ENCODE results near the gene PMPCA. TPM values are rescaled to one million over a fixed set of nuclear protein-coding genes. Genes with fewer than 3 reads are reported as not detected.

PMPCA gene
- polyA plus RNA-seq, 1 donor (not counting 4 experiments of a cell fraction or from before 2014, with no cell fraction given), result 85.9 TPM

DNA sequence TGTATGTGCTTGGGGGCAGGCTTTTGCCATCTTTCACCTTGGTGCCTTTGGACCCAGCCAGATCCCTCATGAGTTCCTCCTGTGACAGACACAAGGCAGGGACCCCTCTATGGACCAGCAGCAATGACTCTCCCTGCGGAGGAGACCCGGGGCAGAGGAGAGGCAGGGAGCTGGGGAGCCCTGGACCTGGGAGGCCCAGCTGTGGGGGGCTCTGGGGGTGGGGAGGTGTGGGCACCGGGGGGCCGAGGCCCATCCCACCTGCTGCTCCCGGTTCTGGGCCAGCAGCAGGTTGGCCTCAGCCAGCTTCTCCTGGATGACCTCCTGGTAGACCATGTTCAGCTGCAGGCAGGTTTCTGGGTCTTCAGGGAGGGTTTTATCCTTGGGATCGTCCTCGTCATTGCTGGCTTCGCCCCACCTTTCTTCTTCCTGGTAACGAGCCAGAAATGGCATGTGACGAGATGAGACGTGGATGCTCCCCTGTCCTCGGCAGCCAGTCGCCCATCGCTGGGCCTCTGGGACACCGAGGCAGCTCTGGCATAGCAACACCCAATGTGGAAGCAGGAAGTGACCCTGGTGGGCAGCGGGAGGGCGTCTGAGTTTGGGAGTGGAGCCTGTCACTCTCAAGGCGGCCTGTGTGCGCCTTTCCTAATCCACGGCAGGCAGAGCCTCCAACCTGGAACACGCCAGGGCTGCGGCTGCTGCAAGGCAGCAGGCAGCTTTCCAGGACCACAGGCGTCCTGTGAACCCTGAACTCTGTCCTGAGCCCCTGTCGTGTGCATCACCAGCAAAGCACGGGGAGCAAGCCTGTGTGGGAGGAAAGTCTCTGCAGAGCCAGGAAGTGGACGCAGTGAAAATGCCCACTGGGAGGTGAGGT is 14.9 kb upstream of the PMPCA start:
- Histone ChIP-seq H3K79me2 (ENCODE audit: control insufficient read depth, insufficient read depth, low read length) (peaks cover 37% of the 10 kb centered on the region), H3K9ac (ENCODE audit: control insufficient read depth, extremely low read depth, insufficient read depth, low read length) (no peak overlapping the region), H3K27ac (ENCODE audit: control insufficient read depth, insufficient read depth, low read length) (no peak overlapping the region), H3K4me3 (ENCODE audit: control insufficient read depth in 2 of 3, extremely low read depth in 1 of 3, insufficient read depth in 2 of 3, low read depth in 1 of 3, low read length in 3 of 3) (no peak overlapping the region), H4K20me1 (ENCODE audit: control insufficient read depth, extremely low read depth, insufficient read depth, low read length) (peaks cover 5% of the 10 kb centered on the region), H3K4me2 (ENCODE audit: control insufficient read depth, extremely low read depth, insufficient read depth, low read depth, low read length) (no peak overlapping the region), H3K27me3 (ENCODE audit: control insufficient read depth, extremely low read depth, insufficient read depth, low read length) (no peaks in the 10 kb centered on the region), H2AFZ (ENCODE audit: control insufficient read depth, low read length) (no peak overlapping the region), H3K36me3 (ENCODE audit: control insufficient read depth in 2 of 2, extremely low read depth in 1 of 2, insufficient read depth in 2 of 2, low read length in 2 of 2) (peaks cover 52 to 59% of the 10 kb centered on the region in 2 experiments), H3K9me1 (ENCODE audit: control insufficient read depth, extremely low read depth, insufficient read depth, low read length) (peaks cover 4% of the 10 kb centered on the region), H3K9me3 (ENCODE audit: control insufficient read depth, low read depth, low read length) (no peaks in the 10 kb centered on the region), H3K4me1 (ENCODE audit: control insufficient read depth, extremely low read depth, insufficient read depth, low read length) (peaks cover 12% of the 10 kb centered on the region)
- DNase-seq (ENCODE audit: low read depth, low spot score) (no peak), FAIRE-seq (no peak)
- dilution Hi-C loops (cut with MboI; ENCODE audit: extremely low pct_ligation_motif_present, low sequenced_read_pairs), result no loop called here
- TF ChIP-seq EZH2 (IDR thresholded peaks at IDR 0.05; ENCODE audit: low read length), result no peak
- TF ChIP-seq, protein P1, sequence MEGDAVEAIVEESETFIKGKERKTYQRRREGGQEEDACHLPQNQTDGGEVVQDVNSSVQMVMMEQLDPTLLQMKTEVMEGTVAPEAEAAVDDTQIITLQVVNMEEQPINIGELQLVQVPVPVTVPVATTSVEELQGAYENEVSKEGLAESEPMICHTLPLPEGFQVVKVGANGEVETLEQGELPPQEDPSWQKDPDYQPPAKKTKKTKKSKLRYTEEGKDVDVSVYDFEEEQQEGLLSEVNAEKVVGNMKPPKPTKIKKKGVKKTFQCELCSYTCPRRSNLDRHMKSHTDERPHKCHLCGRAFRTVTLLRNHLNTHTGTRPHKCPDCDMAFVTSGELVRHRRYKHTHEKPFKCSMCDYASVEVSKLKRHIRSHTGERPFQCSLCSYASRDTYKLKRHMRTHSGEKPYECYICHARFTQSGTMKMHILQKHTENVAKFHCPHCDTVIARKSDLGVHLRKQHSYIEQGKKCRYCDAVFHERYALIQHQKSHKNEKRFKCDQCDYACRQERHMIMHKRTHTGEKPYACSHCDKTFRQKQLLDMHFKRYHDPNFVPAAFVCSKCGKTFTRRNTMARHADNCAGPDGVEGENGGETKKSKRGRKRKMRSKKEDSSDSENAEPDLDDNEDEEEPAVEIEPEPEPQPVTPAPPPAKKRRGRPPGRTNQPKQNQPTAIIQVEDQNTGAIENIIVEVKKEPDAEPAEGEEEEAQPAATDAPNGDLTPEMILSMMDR (optimal IDR thresholded peaks at IDR 0.05 in 1 of 3, IDR thresholded peaks at IDR 0.05 in 1 of 3, conservative IDR thresholded peaks at IDR 0.05 in 1 of 3; ENCODE audit: extremely low read depth in 1 of 3, insufficient read depth in 2 of 3, low read length in 3 of 3), result no peak

DNA sequence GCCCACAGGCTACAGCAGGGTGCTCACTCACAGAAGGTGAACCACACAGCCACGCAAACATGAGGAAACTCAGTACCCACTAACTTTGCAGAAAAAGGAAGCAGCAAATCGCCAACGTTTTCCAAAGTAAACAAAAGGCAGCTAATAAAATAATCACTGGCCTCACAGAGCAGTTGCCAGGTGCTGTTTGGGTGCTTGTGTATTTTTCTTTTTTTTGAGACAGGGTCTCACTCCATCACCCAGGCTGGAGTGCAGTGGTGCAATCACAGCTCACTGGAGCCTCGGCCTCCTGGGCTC is 14.3 kb upstream of the PMPCA start:
- Histone ChIP-seq H3K9me1 (ENCODE audit: control insufficient read depth, extremely low read depth, insufficient read depth, low read length) (peaks cover 4% of the 10 kb centered on the region), H2AFZ (ENCODE audit: control insufficient read depth, low read length) (no peak overlapping the region), H4K20me1 (ENCODE audit: control insufficient read depth, extremely low read depth, insufficient read depth, low read length) (peaks cover 5% of the 10 kb centered on the region), H3K4me3 (ENCODE audit: control insufficient read depth in 2 of 3, extremely low read depth in 1 of 3, insufficient read depth in 2 of 3, low read depth in 1 of 3, low read length in 3 of 3) (no peak overlapping the region), H3K36me3 (ENCODE audit: control insufficient read depth in 2 of 2, extremely low read depth in 1 of 2, insufficient read depth in 2 of 2, low read length in 2 of 2) (peaks cover 53 to 57% of the 10 kb centered on the region in 2 experiments), H3K79me2 (ENCODE audit: control insufficient read depth, insufficient read depth, low read length) (peaks cover 37% of the 10 kb centered on the region), H3K27me3 (ENCODE audit: control insufficient read depth, extremely low read depth, insufficient read depth, low read length) (no peaks in the 10 kb centered on the region), H3K4me1 (ENCODE audit: control insufficient read depth, extremely low read depth, insufficient read depth, low read length) (peaks cover 12% of the 10 kb centered on the region), H3K9me3 (ENCODE audit: control insufficient read depth, low read depth, low read length) (no peaks in the 10 kb centered on the region), H3K27ac (ENCODE audit: control insufficient read depth, insufficient read depth, low read length) (no peak overlapping the region), H3K4me2 (ENCODE audit: control insufficient read depth, extremely low read depth, insufficient read depth, low read depth, low read length) (no peak overlapping the region), H3K9ac (ENCODE audit: control insufficient read depth, extremely low read depth, insufficient read depth, low read length) (no peak overlapping the region)
- no peak for TF ChIP-seq EZH2 (IDR thresholded peaks at IDR 0.05; ENCODE audit: low read length)
- TF ChIP-seq, protein P1 (optimal IDR thresholded peaks at IDR 0.05 in 1 of 3, IDR thresholded peaks at IDR 0.05 in 1 of 3, conservative IDR thresholded peaks at IDR 0.05 in 1 of 3; ENCODE audit: extremely low read depth in 1 of 3, insufficient read depth in 2 of 3, low read length in 3 of 3), result no peak
- FAIRE-seq (no peak), DNase-seq (ENCODE audit: low read depth, low spot score) (no peak)
- dilution Hi-C loops (cut with MboI; ENCODE audit: extremely low pct_ligation_motif_present, low sequenced_read_pairs), result no loop called here

Measured in keratinocyte (primary cell).